K562 (cell line): ENCODE data around the gene KRT35. TPM values are rescaled to one million over a fixed set of nuclear protein-coding genes. Genes with fewer than 3 reads are reported as not detected.

Experiments used
- ATAC-seq: fragments of 200-7000 bp; cut with Tn5 transposase; 3 replicates; pipeline ENCODE4 v1.9.1; 2020; ENCODE audit warnings: moderate library complexity
- BruUV-seq: library from RNA; stranded (reverse); fragments of 400-500 nt; replicated peaks from 2 replicates; lab custom pipeline; 2021; lab: Mats Ljungman, UMichigan
- CTCF ChIA-PET: fragments of 300-600 bp; formaldehyde crosslinking; extraction: SDS; loops from one replicate; lab custom pipeline; 2021; ENCODE audit warnings: low intra/inter-chr PET ratio; lab: Yijun Ruan, JAX
- POLR2A ChIA-PET: fragments of 300-600, 350-650 bp; sonication (Branson Sonifier 250); formaldehyde crosslinking; extraction: SDS; loops from one replicate; lab custom pipeline; 2021; ENCODE audit warnings: antibody characterized with exemption, inconsistent platforms; lab: Yijun Ruan, JAX
- DNase-seq, 4 experiments: peaks; one replicate each; pipeline versions ENCODE4 v3.0.0 to v3.0.0-alpha.2; 2011 to 2018; ENCODE audit warnings: low spot score in 3 of 4, mixed read lengths in 3 of 4; ENCODE audit errors: extremely low read depth in 1 of 4
- FAIRE-seq: peaks from 2 replicates; lab custom pipeline; 2011; peaks lifted over from hg19 to GRCh38; lab: Jason Lieb, UNC
- H2AFZ ChIP-seq: 2 replicates; pipeline ENCODE4 v1.6.0; 2011; ENCODE audit warnings: low read depth, low read length, control low read depth, inconsistent platforms
- H3K27ac ChIP-seq: fragments of 200-600 bp; 3 replicates; pipeline ENCODE4 v1.8.0; 2011; ENCODE audit warnings: low read depth, mild to moderate bottlenecking, control low read depth, inconsistent platforms, low read length, moderate library complexity, mixed read lengths; ENCODE audit errors: extremely low read depth
- H3K27me3 ChIP-seq, 2 experiments: fragments of 300-600 bp in 1 of 2; 2 replicates in 1 of 2; 3 replicates in 1 of 2; pipeline versions ENCODE4 v1.6.0 to v1.8.0; 2011; ENCODE audit warnings: inconsistent platforms in 2 of 2, low read length in 2 of 2, mild to moderate bottlenecking in 1 of 2, mixed read lengths in 1 of 2, moderate library complexity in 1 of 2; ENCODE audit not compliant: control insufficient read depth in 2 of 2, insufficient read depth in 2 of 2
- H3K36me3 ChIP-seq: fragments of 300-600 bp; 3 replicates; pipeline ENCODE4 v1.8.0; 2011; ENCODE audit warnings: mild to moderate bottlenecking, low read length, inconsistent platforms; ENCODE audit not compliant: control insufficient read depth, insufficient read depth
- H3K4me1 ChIP-seq, 2 experiments: fragments of 200-600 bp in 1 of 2; replicated peaks in 1 of 2; 2 replicates in 1 of 2; 3 replicates in 1 of 2; pipeline versions ENCODE4 v1.5.1 to v1.8.0; 2011; ENCODE audit warnings: inconsistent platforms in 2 of 2, low read length in 2 of 2, mild to moderate bottlenecking in 1 of 2, mixed read lengths in 1 of 2, moderate library complexity in 1 of 2; ENCODE audit not compliant: control insufficient read depth in 2 of 2, insufficient read depth in 2 of 2
- H3K4me2 ChIP-seq: 2 replicates; pipeline ENCODE4 v1.6.1; 2011; ENCODE audit warnings: low read length, control low read depth, inconsistent platforms, mixed read lengths; ENCODE audit not compliant: insufficient read depth
- H3K4me3 ChIP-seq: fragments of 200-600 bp; sonication (generic), shearing (Covaris generic); 2 replicates; pipeline ENCODE4 v1.5.1; 2016; ENCODE audit warnings: control low read depth, inconsistent platforms
- H3K79me2 ChIP-seq: fragments of 200-600 bp; 3 replicates; pipeline ENCODE4 v1.8.0; 2011; ENCODE audit warnings: low read length, inconsistent platforms; ENCODE audit not compliant: control insufficient read depth, insufficient read depth
- H3K9ac ChIP-seq, 2 experiments: 2 replicates each; pipeline versions ENCODE4 v1.6.0 to v1.6.1; 2011; ENCODE audit warnings: low read depth in 2 of 2, low read length in 2 of 2, control low read depth in 1 of 2, inconsistent platforms in 1 of 2, mild to moderate bottlenecking in 1 of 2, mixed read lengths in 1 of 2; ENCODE audit not compliant: insufficient read depth in 1 of 2
- H3K9me1 ChIP-seq: one replicate; pipeline ENCODE4 v1.6.0; 2011; ENCODE audit warnings: inconsistent platforms, mild to moderate bottlenecking, low read length, moderate library complexity; ENCODE audit not compliant: control insufficient read depth, insufficient read depth
- H3K9me3 ChIP-seq: replicated peaks from 2 replicates; pipeline ENCODE4 v1.5.1; 2011; ENCODE audit warnings: low read depth, low read length, inconsistent platforms; ENCODE audit not compliant: control insufficient read depth, insufficient read depth
- H4K20me1 ChIP-seq: replicated peaks from 2 replicates; pipeline ENCODE4 v1.6.1; 2011; ENCODE audit warnings: low read length, inconsistent platforms, mixed read lengths; ENCODE audit not compliant: control insufficient read depth, insufficient read depth
- CBX1 ChIP-seq: sonication (generic); IDR thresholded peaks from 2 replicates; pipeline ENCODE4 v1.6.1; 2016; ENCODE audit warnings: antibody characterized with exemption, low read depth, mild to moderate bottlenecking
- EWSR1 ChIP-seq: fragments of 450-650 bp; IDR thresholded peaks from 2 replicates; pipeline ENCODE4 v1.6.1; 2018; ENCODE audit warnings: borderline replicate concordance, mild to moderate bottlenecking, low read depth, moderate library complexity; ENCODE audit not compliant: partially characterized antibody
- GATAD2A ChIP-seq: fragments of 450-650 bp; IDR thresholded peaks from 2 replicates; pipeline ENCODE4 v1.6.1; 2017
- JUND ChIP-seq, 2 experiments: IDR thresholded peaks; 2 replicates in 1 of 2; 3 replicates in 1 of 2; pipeline ENCODE4 v1.6.1; 2011; ENCODE audit warnings: borderline replicate concordance in 2 of 2, low read depth in 2 of 2, low read length in 2 of 2, improper control_type of control experiment in 1 of 2, missing biosample characterization in 1 of 2, missing genetic modification characterization in 1 of 2, missing genetic modification reagents in 1 of 2
- KAT7 ChIP-seq: sonication (generic); formaldehyde crosslinking; IDR thresholded peaks from 2 replicates; pipeline ENCODE4 v1.8.0; 2022; ENCODE audit warnings: missing genetic modification reagents, mild to moderate bottlenecking, borderline replicate concordance
- LCOR ChIP-seq: sonication (generic); formaldehyde crosslinking; IDR thresholded peaks from 2 replicates; pipeline ENCODE4 v1.8.0; 2022; ENCODE audit warnings: mild to moderate bottlenecking, missing genetic modification reagents
- LEF1 ChIP-seq: fragments of 450-650 bp; IDR thresholded peaks from 2 replicates; pipeline ENCODE4 v1.6.1; 2016; ENCODE audit warnings: mild to moderate bottlenecking
- MBD2 ChIP-seq: sonication (generic); IDR thresholded peaks from 2 replicates; pipeline ENCODE4 v1.6.1; 2016; ENCODE audit warnings: low read depth, borderline replicate concordance
- NKRF ChIP-seq: fragments of 450-650 bp; IDR thresholded peaks from 2 replicates; pipeline ENCODE4 v1.6.1; 2016; ENCODE audit warnings: borderline replicate concordance
- NR1H2 ChIP-seq: sonication (generic); formaldehyde crosslinking; IDR thresholded peaks from 2 replicates; pipeline ENCODE4 v1.4.0; 2020; ENCODE audit warnings: mild to moderate bottlenecking, missing genetic modification reagents
- SMAD4 ChIP-seq: fragments of 250-450 bp; sonication (Bioruptor Pico); conservative IDR thresholded peaks from 2 replicates; pipeline ENCODE4 v1.8.0; 2021; ENCODE audit warnings: inconsistent platforms, mild to moderate bottlenecking, moderate library complexity
- THAP7 ChIP-seq: fragments of 250-450 bp; sonication (Bioruptor Pico); IDR thresholded peaks from 2 replicates; pipeline ENCODE4 v1.5.0; 2021
- TRIM28 ChIP-seq: fragments of 450-650 bp; IDR thresholded peaks from 2 replicates; pipeline ENCODE4 v1.6.1; 2017
- ZBTB5 ChIP-seq: fragments of 450-650 bp; IDR thresholded peaks from 2 replicates; pipeline ENCODE4 v1.6.1; 2017; ENCODE audit warnings: antibody characterized with exemption
- ZNF121 ChIP-seq: sonication (generic); formaldehyde crosslinking; conservative IDR thresholded peaks from 2 replicates; pipeline ENCODE4 v1.8.0; 2022; ENCODE audit warnings: missing genetic modification reagents
- ZNF140 ChIP-seq: fragments of 250-450 bp; sonication (Bioruptor Pico); IDR thresholded peaks from 2 replicates; pipeline ENCODE4 v1.8.0; 2021; ENCODE audit warnings: moderate library complexity, mild to moderate bottlenecking, inconsistent platforms
- ZNF354B ChIP-seq: fragments of 250-450 bp; sonication (Bioruptor Pico); IDR thresholded peaks from 2 replicates; pipeline ENCODE4 v1.4.0; 2020
- ZNF764 ChIP-seq: fragments of 250-450 bp; sonication (Bioruptor Pico); IDR thresholded peaks from 2 replicates; pipeline ENCODE4 v1.4.0; 2020; ENCODE audit warnings: low read depth, mild to moderate bottlenecking, moderate library complexity
- WGBS: fragments of 100-300 bp; shearing (Covaris generic); methylation state at CpG from one replicate; pipeline ENCODE4 v1.1.6; 2016; ENCODE audit warnings: low coverage, mixed read lengths; ENCODE audit not compliant: insufficient coverage; ENCODE audit errors: missing lambda C conversion rate; 5-methylcytosine and 5-hydroxymethylcytosine counted together
- in situ Hi-C: fragments of 300-500 bp; cut with MboI; formaldehyde crosslinking; loops from 4 replicates; pipeline ENCODE4 v1.15.0; 2018; ENCODE audit warnings: inconsistent platforms, mixed read lengths
- intact Hi-C: fragments of 100-400 bp; cut with micrococcal nuclease; formaldehyde crosslinking; loops from 2 replicates; pipeline ENCODE4 v1.14.2; 2022
- polyA plus RNA-seq, 8 experiments: library from polyadenylated mRNA; depleted of rRNA in 4 of 8; stranded (reverse) in 5 of 8; unstranded in 3 of 8; fragments of >200 nt; fragmentation: Nextera tagmentation in 2 of 8; fragmentation: Illumina TruSeq in 1 of 8; extraction: Ambion mirVana in 2 of 8; extraction: Trizol in 1 of 8; gene quantifications; 2 replicates each; pipeline versions ENCODE4 v1.2.1 to v1.2.3, GENCODE V29; 2011 to 2014; ENCODE audit warnings: inconsistent platforms in 1 of 8, missing spikeins in 1 of 8
- total RNA-seq, 7 experiments: library from RNA; depleted of rRNA in 6 of 7; stranded (reverse); fragments of >200 nt in 6 of 7; fragmentation: Illumina TruSeq in 2 of 7; extraction: Trizol in 2 of 7; gene quantifications; 2 replicates each; pipeline versions ENCODE4 v1.2.1 to v1.2.3, GENCODE V29; 2011 to 2021; ENCODE audit warnings: low replicate concordance in 1 of 7

KRT35 gene
- total and polyA plus RNA-seq, 9 of the 15 experiments (the other 6 are each of a cell fraction or from before 2014, with no cell fraction given) = not detected

- TF ChIP-seq NR1H2 (CRISPR knock-in tag) (no peak), KAT7 (CRISPR knock-in tag) (no peak), ZBTB5 (no peak), ZNF121 (CRISPR knock-in tag) (no peak), ZNF764 (CRISPR knock-in tag) (no peak), TRIM28 (no peak), LEF1 (no peak)
- TF ChIP-seq, all 486 proteins: peak for 0
These were observed 13.4 kb downstream of the KRT35 start (continued) for GRCh38 chr17:41467561-41467960.

- H3K36me3 ChIP-seq = no peaks in the 10 kb centered on the region
- ATAC-seq (no peak), DNase-seq (no peak), FAIRE-seq (no peak)
- H3K9ac ChIP-seq = 0 out of 4 replicates have a peak within 1 kb of the TSS, but pooled peaks of 1 of the 2 experiments have one; percentile 17
- no peak within 1 kb of the TSS for H3K4me3 ChIP-seq
- no TSS peak for BruUV-seq
- H3K79me2 ChIP-seq = no peaks in the 10 kb centered on the region
- TF ChIP-seq ZNF140 (CRISPR knock-in tag) (no peak), SMAD4 (CRISPR knock-in tag) (no peak), EWSR1 (no peak), CBX1 (no peak), ZNF354B (no peak), NKRF (no peak), THAP7 (CRISPR knock-in tag) (no peak), JUND (IDR thresholded peaks at IDR 0.05; ENCODE audit: borderline replicate concordance, low read depth, low read length) (no peak), JUND (tag; IDR thresholded peaks at IDR 0.05; ENCODE audit: borderline replicate concordance, low read depth, low read length) (no peak), MBD2 (no peak), LCOR (CRISPR knock-in tag) (no peak), GATAD2A (no peak)
- no peaks in the 10 kb centered on the region for H4K20me1 ChIP-seq
- intact Hi-C loops (no loop called here), in situ Hi-C loops (no loop called here)
- POLR2A ChIA-PET = no interaction called here
- 0 out of 5 replicates have a peak, but pooled peaks cover 0 to 2% of the 10 kb centered on the region in 2 experiments for H3K4me1 ChIP-seq
- CTCF ChIA-PET = no interaction called here
- no peaks in the 10 kb centered on the region for H3K9me1 ChIP-seq
- H3K9me3 ChIP-seq = no peaks in the 10 kb centered on the region
- no peak within 1 kb of the TSS for H3K4me2 ChIP-seq
- no peak within 1 kb of the TSS for H3K27ac ChIP-seq
- H3K27me3 ChIP-seq = peaks cover 31 to 55% of the 10 kb centered on the region in 2 experiments
- 2% methylated on average over 14 of the region's 14 CpGs for WGBS
- no peak within 1 kb of the TSS for H2AFZ ChIP-seq
These were observed 14.0 kb downstream of the KRT35 start, which contains the start of gene KRT32 for GRCh38 chr17:41466988-41467387. KRT32 (minus strand) TSS chr17:41467386; CDS start chr17:41467325, 61 bp downstream.
